HG03045 (cell line): ENCODE data around the gene TAAR8.
"Not testable (repeated sequence)": the region's sequence is repeated elsewhere in the genome, so short reads cannot be mapped to it uniquely, and the experiment has no call there.

ENCODE experiments used
- ATAC-seq: cut with Tn5 transposase; IDR thresholded peaks from one replicate; pipeline ENCODE4 v1.9.1; 2021; ENCODE audit warnings: mild to moderate bottlenecking, moderate library complexity; ENCODE audit not compliant: unreplicated experiment

TAAR8 gene, protein sequence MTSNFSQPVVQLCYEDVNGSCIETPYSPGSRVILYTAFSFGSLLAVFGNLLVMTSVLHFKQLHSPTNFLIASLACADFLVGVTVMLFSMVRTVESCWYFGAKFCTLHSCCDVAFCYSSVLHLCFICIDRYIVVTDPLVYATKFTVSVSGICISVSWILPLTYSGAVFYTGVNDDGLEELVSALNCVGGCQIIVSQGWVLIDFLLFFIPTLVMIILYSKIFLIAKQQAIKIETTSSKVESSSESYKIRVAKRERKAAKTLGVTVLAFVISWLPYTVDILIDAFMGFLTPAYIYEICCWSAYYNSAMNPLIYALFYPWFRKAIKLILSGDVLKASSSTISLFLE

DNA sequence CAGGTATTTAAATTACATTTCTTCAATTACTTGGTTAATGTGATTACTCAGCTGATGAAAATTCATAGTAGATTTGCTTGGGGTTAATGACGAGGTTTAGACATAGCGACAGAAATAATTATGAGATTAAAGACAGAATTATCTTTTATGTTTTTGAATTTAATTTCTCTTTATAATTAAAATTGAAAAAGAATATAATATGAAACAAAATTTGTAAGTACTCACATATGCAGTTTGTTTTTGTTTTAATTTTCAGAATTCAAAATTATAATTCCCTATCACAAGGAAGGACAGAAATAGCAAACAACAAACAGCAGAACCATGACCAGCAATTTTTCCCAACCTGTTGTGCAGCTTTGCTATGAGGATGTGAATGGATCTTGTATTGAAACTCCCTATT lies at the start of gene TAAR8:
Gene TAAR8, plus strand, starts transcription at position 301 of the 400 bp plus-strand sequence. Its CDS starts 21 bp downstream, at position 322.
- ATAC-seq: no peak

DNA sequence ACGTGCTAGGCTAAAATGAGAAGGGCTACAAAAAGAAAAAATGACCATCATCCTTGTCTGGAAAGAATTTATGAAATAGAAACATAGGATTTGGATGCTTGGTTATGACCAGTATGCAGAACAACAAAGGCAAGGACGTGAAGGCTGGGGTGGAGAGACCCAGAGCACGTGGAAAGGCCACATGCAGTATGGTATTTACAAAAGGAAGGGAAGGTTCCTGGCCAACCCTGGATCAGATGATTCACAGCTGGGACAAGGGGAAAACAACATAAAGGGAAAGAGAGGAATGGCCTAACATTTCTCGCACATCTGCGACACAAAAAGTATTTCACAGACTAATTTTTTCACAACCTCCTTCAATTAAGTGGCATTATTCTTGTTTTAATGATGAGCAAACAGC lies 47.7 kb upstream of the TAAR8 start:
- ATAC-seq: no peak

DNA sequence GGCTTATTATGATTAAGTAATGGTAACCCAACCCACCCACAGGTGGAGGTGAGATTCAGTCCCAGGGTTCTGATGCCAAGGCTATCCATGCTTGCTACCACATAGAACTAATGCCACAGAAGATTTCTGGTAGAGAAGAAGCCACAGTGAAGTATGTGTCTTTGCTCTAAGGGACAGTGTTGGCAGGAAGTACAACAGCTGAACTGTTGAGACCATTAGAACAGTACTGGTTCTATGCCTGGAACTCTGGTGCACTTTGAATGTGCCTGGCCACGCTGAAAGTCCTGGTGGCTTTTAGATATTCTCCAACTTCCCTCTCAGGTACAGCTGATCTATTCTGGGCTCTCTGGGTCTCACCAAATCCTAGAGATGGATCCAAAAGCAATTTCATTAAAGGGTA lies 47.3 kb upstream of the TAAR8 start:
- ATAC-seq: no peak

DNA sequence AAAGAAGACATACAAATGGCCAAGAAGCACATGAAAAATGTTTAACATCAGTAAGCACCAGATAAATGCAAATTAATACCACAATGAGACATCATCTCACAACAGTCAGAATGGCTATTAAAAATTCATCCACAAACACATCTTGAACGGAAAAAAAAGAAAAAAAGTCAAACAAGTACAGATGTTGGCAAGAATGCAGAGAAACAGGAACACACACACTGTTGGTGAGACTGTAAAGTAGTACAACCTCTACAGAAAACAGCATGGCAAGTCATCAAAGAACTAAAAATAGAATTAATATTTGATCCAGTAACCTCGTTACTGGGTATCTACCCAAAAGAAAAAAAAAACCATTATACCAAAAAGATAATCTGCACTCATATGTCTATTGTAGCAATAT lies 46.0 kb upstream of the TAAR8 start:
- ATAC-seq: no peak

DNA sequence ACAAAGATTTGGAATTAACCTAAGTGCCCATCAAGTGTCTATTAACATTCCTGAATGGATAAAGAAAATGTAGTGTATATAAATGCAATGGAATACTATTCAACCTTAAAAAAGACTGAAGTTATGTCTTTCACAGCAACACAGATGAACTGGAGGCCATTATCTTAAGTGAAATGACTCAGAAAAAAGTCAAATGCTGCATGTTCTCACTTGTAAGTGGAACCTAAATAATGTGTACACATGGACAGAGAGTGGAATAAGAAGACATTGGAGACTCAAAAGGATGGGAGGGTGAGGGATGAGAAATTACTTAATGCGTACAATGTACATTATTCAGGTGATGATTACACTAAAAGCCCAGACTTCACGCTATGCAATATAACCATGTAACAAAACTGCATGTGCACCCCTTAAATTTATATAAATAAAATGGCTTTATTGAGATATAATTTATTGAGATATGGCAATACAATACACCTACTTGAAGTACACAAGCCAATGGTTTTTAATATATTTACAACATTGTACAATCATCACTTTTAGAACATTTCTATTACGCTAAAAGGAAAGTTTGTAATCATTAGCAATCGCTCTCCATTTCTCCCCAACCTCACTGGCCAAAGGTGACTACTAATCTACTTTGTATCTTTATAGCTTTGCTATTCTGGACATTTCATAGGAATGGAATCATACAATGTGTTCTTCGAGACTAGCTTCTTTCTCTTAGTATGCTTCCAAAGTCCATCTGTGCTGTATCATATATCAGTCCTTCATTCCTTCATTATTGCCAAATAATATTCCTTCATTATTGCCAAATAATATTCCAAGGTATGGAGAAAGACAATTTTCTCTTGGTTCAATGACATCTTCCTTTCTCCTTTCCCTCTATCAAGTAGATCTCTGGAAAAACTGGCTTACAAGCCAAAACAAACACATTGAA lies 45.3 kb upstream of the TAAR8 start:
- no peak for ATAC-seq

DNA sequence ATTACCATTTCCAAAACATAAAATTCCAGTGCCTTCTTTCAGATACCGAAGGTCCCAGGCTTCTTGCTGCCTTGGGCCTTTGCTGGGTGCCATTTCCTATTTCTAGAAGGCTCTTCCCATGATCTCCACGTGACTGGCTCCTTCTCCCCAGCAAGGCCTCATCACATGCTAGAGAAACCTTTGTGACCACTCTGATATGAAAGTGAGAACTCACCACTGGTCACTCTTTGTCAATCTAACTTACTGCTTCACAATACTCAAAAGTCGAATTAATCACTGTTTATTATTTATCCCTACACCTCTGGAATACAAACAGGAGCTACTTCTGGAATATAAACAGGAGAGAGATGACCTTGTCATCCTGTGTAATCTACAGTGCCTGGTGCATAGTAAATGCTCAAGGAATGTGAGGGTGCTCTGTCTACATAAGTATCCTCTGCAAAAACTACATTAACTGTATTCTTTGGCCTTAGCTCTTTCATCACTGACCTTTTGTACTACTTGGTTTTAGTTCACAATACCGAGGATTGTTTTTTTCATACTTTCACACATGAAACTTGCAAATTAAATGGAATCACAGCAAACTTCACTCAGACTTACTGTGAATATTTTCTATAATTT lies 41.2 kb upstream of the TAAR8 start:
- no peak for ATAC-seq

DNA sequence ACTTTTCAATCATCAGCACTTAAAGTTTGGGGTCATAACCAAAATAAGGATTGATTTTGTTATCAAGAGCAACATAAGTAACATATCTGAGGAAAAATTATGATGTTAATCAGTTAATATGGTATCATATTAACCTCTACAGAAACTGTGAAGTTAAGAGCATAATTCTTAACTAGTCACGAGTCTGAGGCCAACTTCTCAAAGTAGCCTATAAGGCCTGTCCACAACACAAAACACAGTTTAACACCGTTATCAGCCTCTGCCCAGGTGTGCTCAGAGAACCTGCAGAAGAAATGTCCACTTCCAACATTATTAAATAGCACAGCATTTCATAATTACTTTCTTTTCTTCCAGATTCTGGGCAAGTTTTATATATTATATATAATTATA lies 40.6 kb upstream of the TAAR8 start:
- ATAC-seq: no peak

DNA sequence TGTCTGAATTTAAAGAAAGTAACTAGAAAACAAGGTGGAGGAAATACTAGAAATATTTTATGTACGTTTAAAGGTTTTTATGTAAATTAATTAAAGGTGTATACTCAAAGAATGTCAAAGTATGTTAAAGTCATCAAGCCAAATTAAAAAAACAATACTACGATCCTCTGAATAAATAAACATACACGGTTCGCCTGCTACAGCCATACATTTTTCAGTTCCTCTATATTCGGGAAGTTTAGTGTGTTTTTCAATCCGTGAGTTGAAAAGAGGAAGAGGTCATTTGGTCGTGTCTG lies 40.2 kb upstream of the TAAR8 start:
- no peak for ATAC-seq

DNA sequence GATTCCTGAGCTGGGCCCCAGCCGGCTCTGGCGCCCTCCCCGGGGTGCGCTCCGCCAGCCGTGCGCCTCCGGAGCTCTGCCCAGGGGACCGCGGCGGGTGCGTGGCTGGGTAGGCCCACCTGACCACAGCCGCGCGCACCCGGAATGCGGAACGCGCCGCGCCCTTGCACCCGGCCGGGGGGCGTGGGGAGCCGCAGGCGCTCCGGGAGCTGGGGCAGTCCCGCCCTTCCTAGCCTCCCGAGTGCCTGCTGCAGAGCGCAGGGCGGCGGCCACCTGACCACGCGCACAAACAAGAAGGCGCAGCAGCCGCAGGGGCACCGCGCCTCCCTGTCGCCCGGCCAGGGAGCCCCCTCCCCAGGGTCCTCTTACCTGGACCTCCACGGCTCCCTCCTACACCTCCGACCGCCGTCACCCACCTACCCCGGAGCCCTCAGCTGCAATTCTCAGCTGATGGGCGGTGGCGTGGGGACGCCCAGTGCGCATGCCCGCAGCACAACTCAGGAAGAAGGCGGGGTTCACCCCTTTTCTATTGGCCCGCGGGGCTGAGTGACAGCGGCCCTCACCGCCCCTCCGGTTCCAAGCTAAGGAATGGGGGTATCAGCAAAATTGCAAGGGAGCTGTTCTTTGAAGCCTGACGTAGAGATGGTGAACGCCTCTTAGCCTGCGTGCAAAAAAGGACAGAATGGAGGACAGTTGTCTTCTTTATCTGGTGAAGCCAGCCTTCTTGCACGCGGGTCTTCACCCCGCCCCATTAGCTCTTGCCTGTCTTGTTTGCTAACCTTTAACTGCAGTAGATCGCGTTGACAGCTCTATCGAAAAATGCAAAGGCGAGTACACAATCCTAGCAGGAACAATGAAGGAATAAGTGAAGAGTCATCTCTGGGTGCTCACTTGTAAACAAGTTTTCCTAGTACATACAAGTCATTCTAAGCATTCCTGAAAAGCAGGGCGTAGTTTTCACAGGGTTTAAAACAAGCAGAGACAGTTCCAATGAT lies 39.5 kb upstream of the TAAR8 start, which contains the start of gene STX7:
Gene STX7, minus strand, starts transcription at position 479 of the 995 bp plus-strand sequence. CDS start 9,586 bp downstream, outside the sequence.
- ATAC-seq: peak; percentile 96

DNA sequence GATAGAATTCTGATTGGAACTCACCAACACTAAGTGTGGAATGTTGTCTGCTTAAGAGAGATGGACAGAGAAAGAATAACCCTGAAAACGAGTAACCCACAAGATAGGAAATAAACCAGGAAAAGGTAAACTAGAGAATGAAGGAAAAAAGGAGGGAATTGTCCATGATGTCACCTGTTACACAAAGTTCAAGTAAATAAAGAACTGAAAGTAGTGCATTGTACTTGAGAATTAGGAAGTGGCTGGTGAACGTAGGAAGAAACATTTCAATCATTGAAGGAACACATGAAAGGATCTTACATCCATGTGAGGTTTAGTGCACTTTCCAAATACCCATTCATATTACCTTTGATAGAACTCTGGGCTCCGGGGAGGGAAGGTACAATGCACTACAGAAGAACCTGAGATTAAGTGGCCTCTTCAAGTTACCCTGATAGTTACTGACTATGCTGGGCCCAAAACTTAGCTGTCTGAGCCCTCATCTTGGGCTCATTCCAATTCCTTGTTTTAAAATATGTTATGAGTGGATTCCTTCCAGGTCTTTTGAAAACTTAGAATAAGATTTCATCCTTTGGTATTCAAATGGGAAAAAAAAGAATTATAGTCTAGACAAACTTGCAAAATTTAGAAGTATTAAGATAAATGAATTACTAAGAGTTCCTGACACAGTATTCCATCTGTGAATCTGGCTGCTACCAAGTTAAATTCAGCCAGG lies 38.5 kb upstream of the TAAR8 start:
- no peak for ATAC-seq

DNA sequence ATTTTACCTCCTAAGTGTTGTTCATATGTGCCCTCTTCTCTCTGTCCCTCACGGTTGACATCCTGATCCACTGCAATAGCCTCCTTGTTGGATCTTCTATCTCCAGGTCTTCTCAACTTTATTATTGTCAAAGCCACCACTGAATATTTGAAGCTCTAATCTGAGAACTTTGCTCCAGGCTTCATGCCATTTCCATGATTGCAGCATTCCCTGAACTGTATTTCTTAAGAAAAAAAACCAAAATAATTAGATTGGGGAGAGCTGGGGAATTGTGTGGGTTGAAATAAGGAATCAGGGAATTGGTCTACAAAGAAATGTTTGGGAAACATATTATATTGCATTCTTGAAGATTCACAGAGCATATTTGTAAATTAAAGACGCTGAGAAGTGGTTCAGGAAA lies 37.1 kb upstream of the TAAR8 start:
- no peak for ATAC-seq

DNA sequence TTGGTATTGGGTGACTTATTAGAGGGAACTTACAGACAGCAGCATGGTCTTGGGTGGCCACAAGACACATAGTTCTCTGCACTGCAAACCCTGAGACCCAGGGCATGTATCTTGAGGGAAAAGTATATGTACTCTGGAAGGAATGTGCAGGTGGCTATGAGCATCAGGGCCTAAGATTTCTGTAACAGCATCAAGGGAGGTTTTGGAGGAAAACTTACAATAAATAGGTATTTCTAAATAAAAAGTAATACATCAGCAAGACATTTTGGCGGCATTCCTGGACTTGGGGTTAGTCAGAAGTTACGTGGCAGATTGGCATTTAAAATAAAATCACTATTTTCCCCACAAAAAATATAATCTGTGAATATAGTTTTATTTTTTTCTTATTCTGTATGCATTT lies 31.5 kb upstream of the TAAR8 start:
- ATAC-seq: no peak

DNA sequence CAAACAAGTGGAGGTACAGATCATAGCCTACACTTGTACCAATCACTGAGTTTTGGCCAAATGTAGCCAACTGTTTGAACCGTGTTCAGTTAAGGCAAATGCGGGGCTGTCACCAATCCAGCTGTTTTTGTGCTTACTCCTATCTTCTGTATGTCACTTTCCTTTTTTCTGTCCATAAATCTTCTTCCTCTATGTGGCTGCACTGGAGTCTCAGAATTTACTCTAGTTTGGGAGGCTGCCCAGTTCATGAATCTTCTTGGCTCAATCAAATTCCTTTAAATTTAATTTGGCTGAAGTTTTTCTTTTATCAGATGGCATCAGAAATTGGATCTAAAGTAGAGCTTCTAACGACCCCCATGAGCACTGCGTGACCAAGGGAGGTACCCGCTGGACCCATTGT lies 27.8 kb upstream of the TAAR8 start:
- ATAC-seq: no peak

DNA sequence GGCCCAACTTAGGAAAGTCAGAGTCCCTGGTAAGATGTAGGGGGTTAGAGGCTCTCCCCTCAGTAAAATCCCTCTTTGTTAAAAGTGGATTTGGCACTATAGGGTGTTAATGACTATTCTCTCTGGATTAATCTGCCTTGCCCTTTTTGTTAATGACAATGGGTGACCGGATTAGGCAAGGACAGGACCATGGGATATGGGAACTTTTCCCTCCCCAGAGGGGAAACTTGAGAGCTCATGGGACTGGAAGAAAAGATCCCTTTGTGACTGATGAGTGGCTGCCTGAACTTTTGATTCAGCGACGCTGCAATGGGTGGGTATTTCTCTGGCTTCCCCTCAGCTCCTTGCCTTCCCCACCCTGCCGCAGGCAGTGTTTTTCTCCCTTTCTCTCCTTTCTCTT lies 26.6 kb upstream of the TAAR8 start:
- no peak for ATAC-seq

DNA sequence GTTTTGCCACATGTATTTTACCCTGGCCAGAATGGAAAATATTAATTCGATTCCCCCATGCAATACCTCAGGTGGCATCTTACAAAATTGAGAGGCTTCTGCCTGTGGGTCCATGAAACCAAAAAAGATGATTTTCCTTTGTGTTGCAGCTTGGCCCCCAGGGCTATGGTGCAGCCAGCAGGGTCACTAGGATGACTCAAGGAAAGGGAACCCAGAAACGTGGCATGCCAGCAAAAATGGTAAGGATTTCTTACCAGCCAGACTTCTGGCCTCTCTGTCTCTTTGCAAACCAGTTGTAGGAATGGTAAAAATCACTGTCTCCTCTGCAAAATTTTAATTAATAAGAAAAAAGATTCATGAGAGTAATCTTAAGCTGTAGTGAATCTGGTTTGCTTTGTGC lies 26.0 kb upstream of the TAAR8 start:
- no peak for ATAC-seq

DNA sequence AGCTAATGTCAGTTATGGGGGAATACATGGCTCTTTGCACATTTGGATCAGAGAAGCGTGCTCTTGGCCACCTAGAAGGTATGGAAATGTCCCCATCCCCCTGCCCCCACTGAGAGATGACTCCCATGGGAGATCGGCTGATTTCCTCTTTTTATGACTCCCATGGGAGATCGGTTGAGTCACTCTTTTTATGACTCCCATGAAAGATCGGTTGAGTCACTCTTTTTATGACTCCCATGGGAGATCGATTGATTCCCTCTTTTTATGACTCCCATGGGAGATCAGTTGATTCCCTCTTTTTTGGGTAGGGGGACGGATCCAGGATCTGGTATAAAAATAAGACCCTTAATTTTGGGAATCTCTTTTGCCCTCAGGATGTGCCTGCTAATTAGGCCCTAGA lies 24.7 kb upstream of the TAAR8 start:
- ATAC-seq: no peak

DNA sequence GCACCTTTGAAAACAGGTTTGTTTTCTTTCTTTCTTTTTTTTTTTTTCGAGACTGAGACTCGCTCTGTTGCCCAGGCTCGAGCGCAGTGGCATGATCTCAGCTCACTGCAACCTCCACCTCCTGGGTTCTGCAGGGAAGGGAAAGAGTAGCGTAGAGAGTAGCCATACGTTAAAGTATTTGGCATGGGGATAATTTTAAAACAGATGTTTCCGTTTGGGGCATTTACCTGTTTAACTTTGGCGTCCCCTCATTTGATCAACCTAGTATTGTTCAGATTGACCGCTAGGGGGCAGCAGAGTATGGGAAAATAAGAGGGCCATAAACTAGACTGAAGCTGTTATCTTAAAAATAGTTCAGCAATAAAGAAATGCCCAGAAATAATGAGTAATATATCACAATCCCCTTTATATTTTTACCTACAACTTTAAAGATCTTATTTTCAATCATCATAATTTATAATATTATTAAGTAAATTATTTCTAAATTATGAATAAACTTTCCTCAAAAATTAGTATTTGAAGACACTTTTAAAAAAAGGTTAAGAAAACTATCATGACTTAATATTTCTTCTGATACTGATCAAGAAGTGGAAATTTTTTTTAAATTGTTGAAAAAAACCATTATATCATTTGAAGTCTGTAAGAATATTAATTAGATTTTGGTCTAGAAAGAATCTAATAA lies 22.0 kb upstream of the TAAR8 start:
- peak; percentile 90 for ATAC-seq

DNA sequence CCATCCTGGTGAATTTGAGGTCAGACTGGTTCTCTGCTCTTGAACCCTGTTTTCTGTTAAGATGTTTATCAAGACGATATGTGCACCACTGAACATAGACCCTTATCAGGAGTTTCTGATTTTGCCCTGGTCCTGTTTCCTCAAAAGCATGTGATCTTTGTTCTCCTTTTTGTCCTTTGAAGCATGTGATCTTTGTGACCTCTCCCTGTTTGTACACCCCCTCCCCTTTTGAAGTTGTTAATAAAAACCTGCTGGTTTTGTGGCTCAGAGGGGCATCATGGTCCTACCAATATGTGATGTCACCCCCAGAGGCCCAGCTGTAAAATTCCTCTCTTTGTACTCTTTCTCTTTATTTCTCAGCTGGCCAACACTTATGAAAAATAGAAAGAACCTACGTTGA lies 17.9 kb upstream of the TAAR8 start:
- ATAC-seq: not testable (repeated sequence)

DNA sequence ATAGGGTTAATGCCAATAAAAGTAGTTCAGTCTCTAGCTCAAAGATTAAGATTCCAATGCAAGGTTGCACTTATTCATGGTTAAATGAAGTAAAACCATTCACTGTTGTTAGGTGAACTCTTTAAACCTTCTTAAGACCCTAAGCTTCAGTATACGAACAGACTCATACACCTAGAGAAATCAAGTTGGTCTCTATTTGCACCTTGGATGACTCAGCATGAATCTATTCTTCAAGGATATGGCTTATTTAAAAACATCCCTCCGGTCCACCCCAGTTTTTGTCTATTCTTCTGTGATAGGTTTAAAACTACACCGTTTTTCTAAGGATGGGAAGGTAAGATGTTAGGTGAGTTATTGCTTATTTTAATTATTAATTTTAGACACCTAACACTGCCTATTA lies 15.3 kb upstream of the TAAR8 start:
- no peak for ATAC-seq
